Transverse colon (tissue), 4 donors: ENCODE measurements around the gene IGFLR1. TPM values are rescaled to one million over a fixed set of nuclear protein-coding genes. Genes with fewer than 3 reads are reported as not detected.

Experiments used
- DNase-seq: peaks from one replicate; pipeline ENCODE4 v3.0.0-alpha.2; 2019
- H3K27ac ChIP-seq, 4 donors: fragments of 200-600 bp; sonication (generic); 2 replicates each; pipeline ENCODE4 v1.5.1; 2016 to 2018; ENCODE audit warnings: inconsistent platforms in 4 of 4
- H3K27me3 ChIP-seq: fragments of 200-600 bp; sonication (generic); 2 replicates; pipeline ENCODE4 v1.5.1; 2017; ENCODE audit warnings: inconsistent platforms
- H3K36me3 ChIP-seq, 4 donors: fragments of 200-600 bp; sonication (generic); 2 replicates each; pipeline ENCODE4 v1.5.1; 2017 to 2019; ENCODE audit warnings: inconsistent platforms in 4 of 4
- H3K4me1 ChIP-seq, 4 donors: fragments of 200-600 bp; sonication (generic); 2 replicates each; pipeline ENCODE4 v1.5.1; 2017 to 2020; ENCODE audit warnings: inconsistent platforms in 4 of 4
- H3K4me3 ChIP-seq, 4 donors: fragments of 200-600 bp; sonication (generic); 1 replicate in 1 of 4; 2 replicates in 3 of 4; pipeline versions ENCODE4 v1.5.1 to v1.6.1; 2017 to 2019; ENCODE audit warnings: inconsistent platforms in 4 of 4
- H3K9me3 ChIP-seq, 2 donors: fragments of 200-600 bp; sonication (generic); 2 replicates each; pipeline ENCODE4 v1.5.1; 2017 to 2019; ENCODE audit warnings: inconsistent platforms in 2 of 2
- CTCF ChIP-seq, 5 experiments: fragments of 200-600 bp in 3 of 5; fragments of 450-650 bp in 2 of 5; sonication (generic) in 3 of 5; IDR thresholded peaks; 1 replicate in 2 of 5; 2 replicates in 3 of 5; pipeline ENCODE4 v1.5.1; 2016 to 2017; ENCODE audit warnings: antibody characterized with exemption in 5 of 5, inconsistent platforms in 3 of 5, mild to moderate bottlenecking in 2 of 5, moderate library complexity in 1 of 5
- EP300 ChIP-seq: sonication (generic); formaldehyde crosslinking; IDR thresholded peaks from one replicate; pipeline ENCODE4 v1.6.1; 2017; ENCODE audit warnings: antibody characterized with exemption, low read depth
- POLR2A ChIP-seq: fragments of 450-650 bp; IDR thresholded peaks from one replicate; pipeline ENCODE4 v1.6.1; 2016; ENCODE audit warnings: antibody characterized with exemption, mild to moderate bottlenecking, moderate library complexity
- POLR2AphosphoS5 ChIP-seq, 3 donors: sonication (generic); formaldehyde crosslinking; IDR thresholded peaks; one replicate each; pipeline ENCODE4 v1.6.1; 2016; ENCODE audit warnings: antibody characterized with exemption in 3 of 3
- WGBS, 2 donors: methylation state at CpG; one replicate each; pipeline ENCODE4 v1.1.5; 2018; ENCODE audit warnings: low coverage in 1 of 2; 5-methylcytosine and 5-hydroxymethylcytosine counted together
- in situ Hi-C, 4 donors: fragments of 200-750 bp; cut with MboI; loops; one replicate each; pipeline versions ENCODE4 v1.15.0 to v1.15.1; 2017; ENCODE audit warnings: low sequenced_read_pairs in 3 of 4, low pct_ligation_motif_present in 1 of 4, low pct_unique_long_range_greater_than_20kb in 1 of 4
- intact Hi-C: fragments of 100-400 bp; cut with DNase I; formaldehyde crosslinking; loops from one replicate; pipeline ENCODE4 v1.15.1; 2023; ENCODE audit warnings: low total_unique reads
- total RNA-seq, 4 donors: library from RNA; depleted of rRNA; stranded (reverse); fragments of >200 nt; gene quantifications; one replicate each; pipeline ENCODE4 v1.1.0, GENCODE V29; 2016

Gene IGFLR1
- total RNA-seq, 4 donors from 2014 or later, result 0.40 to 7.3 (median 6.0) TPM

- no peak overlapping the region for H3K27ac ChIP-seq
- intact Hi-C loops, result no loop called here
- H3K9me3 ChIP-seq, result no peaks in the 10 kb centered on the region
- DNase-seq, result no peak
- H3K4me3 ChIP-seq, result no peak overlapping the region
- H3K36me3 ChIP-seq, result peaks cover 0 to 68% (median 33%) of the 10 kb centered on the region in 4 donors
- H3K4me1 ChIP-seq, result peaks cover 7 to 13% (median 10%) of the 10 kb centered on the region in 4 donors
- no peak for TF ChIP-seq POLR2AphosphoS5 (IDR thresholded peaks at IDR 0.05)
- no peak for TF ChIP-seq CTCF (IDR thresholded peaks at IDR 0.05)
- TF ChIP-seq POLR2A, result no peak
- TF ChIP-seq EP300, result no peak
- WGBS, 2 donors, result 92 to 96% methylated on average over 5 to 24 of the region's 24 CpGs
- H3K27me3 ChIP-seq, result no peaks in the 10 kb centered on the region
- in situ Hi-C loops, result no loop called here
Observed at GRCh38 chr19:35723671-35724070, 18.6 kb downstream of the IGFLR1 start.

GRCh38 chr19:35722897-35723296 is 19.4 kb downstream of the IGFLR1 start:
- Histone ChIP-seq H3K4me1 (peaks cover 7 to 15% (median 12%) of the 10 kb centered on the region in 4 donors), H3K36me3 (peaks cover 0 to 60% (median 30%) of the 10 kb centered on the region in 4 donors), H3K27me3 (no peaks in the 10 kb centered on the region), H3K27ac (no peak overlapping the region), H3K4me3 (no peak overlapping the region), H3K9me3 (no peaks in the 10 kb centered on the region)
- 92% methylated on average over 15 of the region's 16 CpGs; no CpG with 5 or more reads in 1 of the 2 donors for WGBS, 2 donors
- TF ChIP-seq CTCF (IDR thresholded peaks at IDR 0.05), result no peak
- no peak for TF ChIP-seq POLR2AphosphoS5 (IDR thresholded peaks at IDR 0.05)
- no peak for TF ChIP-seq EP300
- no peak for TF ChIP-seq POLR2A
- in situ Hi-C loops (no loop called here), intact Hi-C loops (no loop called here)
- no peak for DNase-seq

- 95% methylated on average over 12 of the region's 14 CpGs; no CpG with 5 or more reads in 1 of the 2 donors for WGBS, 2 donors
- Histone ChIP-seq H3K36me3 (peaks cover 0 to 56% (median 26%) of the 10 kb centered on the region in 4 donors), H3K27me3 (no peaks in the 10 kb centered on the region), H3K9me3 (no peaks in the 10 kb centered on the region), H3K4me1 (peaks cover 7 to 15% (median 12%) of the 10 kb centered on the region in 4 donors), H3K4me3 (no peak overlapping the region), H3K27ac (no peak overlapping the region)
- no peak for DNase-seq
- in situ Hi-C loops, result no loop called here
- intact Hi-C loops, result no loop called here
- TF ChIP-seq CTCF (IDR thresholded peaks at IDR 0.05) (no peak), POLR2A (no peak), EP300 (no peak), POLR2AphosphoS5 (IDR thresholded peaks at IDR 0.05) (no peak)
Observed at GRCh38 chr19:35722461-35722860, 19.8 kb downstream of the IGFLR1 start.

- Histone ChIP-seq H3K4me3 (no peak overlapping the region), H3K9me3 (no peaks in the 10 kb centered on the region), H3K36me3 (peaks cover 0 to 48% (median 21%) of the 10 kb centered on the region in 4 donors), H3K27ac (no peak overlapping the region), H3K4me1 (peaks cover 7 to 16% (median 12%) of the 10 kb centered on the region in 4 donors), H3K27me3 (no peaks in the 10 kb centered on the region)
- no peak for DNase-seq
- 92 to 97% methylated on average over 2 to 13 of the region's 16 CpGs for WGBS, 2 donors
- intact Hi-C loops, result no loop called here
- in situ Hi-C loops, result no loop called here
- TF ChIP-seq POLR2A (no peak), EP300 (no peak), POLR2AphosphoS5 (IDR thresholded peaks at IDR 0.05) (no peak), CTCF (IDR thresholded peaks at IDR 0.05) (no peak)
Observed at GRCh38 chr19:35721374-35721773, 20.9 kb downstream of the IGFLR1 start.
